PFSK-1 (cell line): ENCODE data around the gene HLA-A.

Experiments
- FOXP2 ChIP-seq: optimal IDR thresholded peaks from 2 replicates; pipeline ENCODE3; 2011; ENCODE audit warnings: borderline replicate concordance, control low read depth, inconsistent platforms; ENCODE audit not compliant: insufficient read depth; ENCODE audit errors: extremely low read length, extremely low read depth
- POLR2AphosphoS5 ChIP-seq: IDR thresholded peaks from 2 replicates; pipeline ENCODE4 v1.6.1; 2012; ENCODE audit warnings: low read depth, mild to moderate bottlenecking, control low read depth, low read length, moderate library complexity
- SIN3A ChIP-seq: IDR thresholded peaks from 2 replicates; pipeline ENCODE4 v1.6.1; 2012; ENCODE audit warnings: mild to moderate bottlenecking, low read length, moderate library complexity, borderline replicate concordance; ENCODE audit not compliant: insufficient read depth
- TAF1 ChIP-seq: IDR thresholded peaks from 2 replicates; pipeline ENCODE4 v1.6.1; 2012; ENCODE audit warnings: low read length, control low read depth, borderline replicate concordance; ENCODE audit not compliant: insufficient read depth
- TF ChIP-seq, protein P1 (sequence below), 2 experiments: IDR thresholded peaks; 2 replicates each; pipeline versions ENCODE4 v1.6.1 to v1.8.0; 2011 to 2012; ENCODE audit warnings: low read depth in 2 of 2, low read length in 2 of 2, control low read depth in 1 of 2, inconsistent platforms in 1 of 2, mild to moderate bottlenecking in 1 of 2, moderate library complexity in 1 of 2; ENCODE audit not compliant: insufficient read depth in 1 of 2

HLA-A gene

DNA sequence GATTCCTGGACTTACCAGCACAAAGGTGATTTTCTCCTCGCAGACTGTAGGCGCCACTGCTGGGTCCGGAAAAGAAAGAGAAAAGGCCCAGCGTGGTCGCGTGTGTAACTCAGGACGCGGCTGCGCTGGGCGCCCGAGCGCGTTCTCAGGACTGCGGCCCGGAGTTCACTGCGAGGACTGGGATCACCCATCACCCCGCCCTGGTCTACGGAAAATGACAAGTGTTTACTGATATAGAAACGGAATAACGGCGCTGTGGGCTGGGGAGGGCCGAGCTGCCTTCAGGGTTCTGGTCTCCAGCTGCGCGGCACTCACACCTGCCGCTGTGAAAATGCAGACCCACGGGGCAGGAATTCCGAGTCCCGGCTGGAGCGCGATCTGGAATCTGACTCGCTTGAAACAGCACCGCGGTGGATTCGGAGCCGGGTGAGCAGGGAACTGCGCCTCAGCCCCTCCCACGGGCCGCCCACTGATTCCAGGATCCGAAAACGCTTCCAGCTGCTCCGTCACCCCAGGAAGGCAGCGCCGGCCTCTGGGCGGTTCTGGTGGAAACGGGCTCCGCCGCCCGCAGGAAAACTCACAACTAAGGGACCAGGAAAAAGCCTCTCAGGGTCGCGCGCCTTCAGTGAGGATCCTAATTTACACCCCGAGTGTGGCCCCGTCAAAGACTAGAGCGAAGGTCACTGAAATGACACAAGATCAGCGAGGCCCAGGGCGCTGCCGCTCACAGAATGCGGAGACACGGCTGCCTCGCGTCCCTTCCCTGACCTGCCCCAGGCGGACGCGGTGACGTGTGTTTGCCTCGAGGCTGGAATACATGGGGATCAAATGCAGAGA, 34.5 kb downstream of the HLA-A start:
- TF ChIP-seq FOXP2, result no peak
- TF ChIP-seq POLR2AphosphoS5, result no peak
- no peak for TF ChIP-seq SIN3A
- TF ChIP-seq, protein P1, sequence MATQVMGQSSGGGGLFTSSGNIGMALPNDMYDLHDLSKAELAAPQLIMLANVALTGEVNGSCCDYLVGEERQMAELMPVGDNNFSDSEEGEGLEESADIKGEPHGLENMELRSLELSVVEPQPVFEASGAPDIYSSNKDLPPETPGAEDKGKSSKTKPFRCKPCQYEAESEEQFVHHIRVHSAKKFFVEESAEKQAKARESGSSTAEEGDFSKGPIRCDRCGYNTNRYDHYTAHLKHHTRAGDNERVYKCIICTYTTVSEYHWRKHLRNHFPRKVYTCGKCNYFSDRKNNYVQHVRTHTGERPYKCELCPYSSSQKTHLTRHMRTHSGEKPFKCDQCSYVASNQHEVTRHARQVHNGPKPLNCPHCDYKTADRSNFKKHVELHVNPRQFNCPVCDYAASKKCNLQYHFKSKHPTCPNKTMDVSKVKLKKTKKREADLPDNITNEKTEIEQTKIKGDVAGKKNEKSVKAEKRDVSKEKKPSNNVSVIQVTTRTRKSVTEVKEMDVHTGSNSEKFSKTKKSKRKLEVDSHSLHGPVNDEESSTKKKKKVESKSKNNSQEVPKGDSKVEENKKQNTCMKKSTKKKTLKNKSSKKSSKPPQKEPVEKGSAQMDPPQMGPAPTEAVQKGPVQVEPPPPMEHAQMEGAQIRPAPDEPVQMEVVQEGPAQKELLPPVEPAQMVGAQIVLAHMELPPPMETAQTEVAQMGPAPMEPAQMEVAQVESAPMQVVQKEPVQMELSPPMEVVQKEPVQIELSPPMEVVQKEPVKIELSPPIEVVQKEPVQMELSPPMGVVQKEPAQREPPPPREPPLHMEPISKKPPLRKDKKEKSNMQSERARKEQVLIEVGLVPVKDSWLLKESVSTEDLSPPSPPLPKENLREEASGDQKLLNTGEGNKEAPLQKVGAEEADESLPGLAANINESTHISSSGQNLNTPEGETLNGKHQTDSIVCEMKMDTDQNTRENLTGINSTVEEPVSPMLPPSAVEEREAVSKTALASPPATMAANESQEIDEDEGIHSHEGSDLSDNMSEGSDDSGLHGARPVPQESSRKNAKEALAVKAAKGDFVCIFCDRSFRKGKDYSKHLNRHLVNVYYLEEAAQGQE (IDR thresholded peaks at IDR 0.05; ENCODE audit: insufficient read depth in 1 of 2, low read depth in 2 of 2, low read length in 2 of 2), result no peak
- no peak for TF ChIP-seq TAF1

DNA sequence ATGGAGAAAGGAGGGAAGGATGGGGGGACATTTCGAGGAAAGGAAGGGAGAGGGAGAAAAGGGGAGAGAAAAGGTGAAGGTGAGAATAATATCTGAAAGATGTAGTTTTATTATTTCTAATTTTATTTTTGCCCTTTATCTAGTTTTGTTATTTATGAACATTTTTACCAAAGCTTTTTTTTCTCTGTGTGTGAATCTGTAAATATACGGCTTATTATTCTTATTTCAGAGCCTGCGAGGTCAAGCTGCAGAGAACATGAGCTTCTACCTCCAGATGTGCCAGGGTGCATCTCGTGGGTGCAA, 35.0 kb downstream of the HLA-A start:
- TF ChIP-seq TAF1 (no peak), SIN3A (no peak), POLR2AphosphoS5 (no peak), FOXP2 (no peak)
- TF ChIP-seq, protein P1 (IDR thresholded peaks at IDR 0.05; ENCODE audit: insufficient read depth in 1 of 2, low read depth in 2 of 2, low read length in 2 of 2), result no peak

- no peak for TF ChIP-seq SIN3A
- TF ChIP-seq, protein P1 (IDR thresholded peaks at IDR 0.05; ENCODE audit: insufficient read depth in 1 of 2, low read depth in 2 of 2, low read length in 2 of 2), result no peak
Measured at GRCh38 chr6:29980511-29980910, 38.2 kb downstream of the HLA-A start.

GRCh38 chr6:29981211-29981812, 39.0 kb downstream of the HLA-A start:
- TF ChIP-seq TAF1 (no peak), POLR2AphosphoS5 (no peak), FOXP2 (no peak), SIN3A (no peak)
- TF ChIP-seq, protein P1 (IDR thresholded peaks at IDR 0.05; ENCODE audit: insufficient read depth in 1 of 2, low read depth in 2 of 2, low read length in 2 of 2), result no peak

GRCh38 chr6:29982097-29982496, 39.8 kb downstream of the HLA-A start:
- no peak for TF ChIP-seq FOXP2
- TF ChIP-seq, protein P1 (IDR thresholded peaks at IDR 0.05; ENCODE audit: insufficient read depth in 1 of 2, low read depth in 2 of 2, low read length in 2 of 2), result no peak
- TF ChIP-seq TAF1, result no peak
- no peak for TF ChIP-seq SIN3A
- no peak for TF ChIP-seq POLR2AphosphoS5
